ENCODE data around the gene TRIM44. TPM values are rescaled to one million over a fixed set of nuclear protein-coding genes. Genes with fewer than 3 reads are reported as not detected.
A peak's percentile ranks its signal among the peaks of the same experiment; 100 is the strongest.

TRIM44 gene
- total and polyA plus RNA-seq, 7 experiments from 2014 or later = 35.7 to 60.8 (median 58.6) TPM

- H3K27me3 Mint-ChIP-seq = no peaks in the 10 kb centered on the region
- no peak overlapping the region for H3K27ac Mint-ChIP-seq
- ATAC-seq (no peak), DNase-seq (peak in 3 of 9 donors; percentile 6 to 8 (median 6))
- Histone ChIP-seq H3K9me3 (ENCODE audit: control insufficient read depth in 2 of 3, low read length in 3 of 3) (no peaks in the 10 kb centered on the region), H3K27me3 (ENCODE audit: control insufficient read depth in 2 of 2, insufficient read depth in 2 of 2, low read length in 2 of 2) (no peaks in the 10 kb centered on the region), H3K4me3 (ENCODE audit: low read length) (no peak overlapping the region), H3K27ac (ENCODE audit: low read depth, low read length) (no peak overlapping the region), H3K4me1 (ENCODE audit: control insufficient read depth in 2 of 2, insufficient read depth in 2 of 2, low read length in 2 of 2) (peaks cover 7 to 12% of the 10 kb centered on the region in 2 donors), H3K36me3 (ENCODE audit: control insufficient read depth in 2 of 3, insufficient read depth in 3 of 3, low read length in 3 of 3) (no peaks in the 10 kb centered on the region)
- no peak overlapping the region for H3K4me3 Mint-ChIP-seq
- intact Hi-C loops (cut with micrococcal nuclease) = no loop called here
- ChIA-PET CTCF (interaction anchor here (0.7 kb wide), 1 partner anchor 18 kb away, joined by 3 read pairs; no protein-coding TSS in a partner anchor), POLR2A (no interaction called here)
- peaks cover 26 to 83% (median 79%) of the 10 kb centered on the region in 7 donors for H3K4me1 Mint-ChIP-seq
- no peaks in the 10 kb centered on the region for H3K9me3 Mint-ChIP-seq
- peaks cover 0 to 27% (median 8%) of the 10 kb centered on the region in 5 donors for H3K36me3 Mint-ChIP-seq
Measured at GRCh38 chr11:35785287-35786167, 123.0 kb downstream of the TRIM44 start.

GRCh38 chr11:35786188-35786587 is 123.6 kb downstream of the TRIM44 start:
- CTCF ChIA-PET = no interaction called here
- peak overlapping the region in 1 of 9 donors; percentile 53 for H3K27ac Mint-ChIP-seq
- H3K27me3 ChIP-seq (ENCODE audit: control insufficient read depth in 2 of 2, insufficient read depth in 2 of 2, low read length in 2 of 2) = no peaks in the 10 kb centered on the region
- no peak for ATAC-seq
- no peak overlapping the region for H3K27ac ChIP-seq (ENCODE audit: low read depth, low read length)
- no peak for DNase-seq
- H3K36me3 ChIP-seq (ENCODE audit: control insufficient read depth in 2 of 3, insufficient read depth in 3 of 3, low read length in 3 of 3) = no peaks in the 10 kb centered on the region
- POLR2A ChIA-PET = no interaction called here
- H3K27me3 Mint-ChIP-seq = no peaks in the 10 kb centered on the region
- H3K36me3 Mint-ChIP-seq = peaks cover 0 to 26% (median 9%) of the 10 kb centered on the region in 5 donors
- no peak overlapping the region for H3K4me3 ChIP-seq (ENCODE audit: low read length)
- no peaks in the 10 kb centered on the region for H3K9me3 ChIP-seq (ENCODE audit: control insufficient read depth in 2 of 3, low read length in 3 of 3)
- peaks cover 7 to 12% of the 10 kb centered on the region in 2 donors for H3K4me1 ChIP-seq (ENCODE audit: control insufficient read depth in 2 of 2, insufficient read depth in 2 of 2, low read length in 2 of 2)
- intact Hi-C loops (cut with micrococcal nuclease) = no loop called here
- H3K9me3 Mint-ChIP-seq = peaks cover 0 to 1% (median 0%) of the 10 kb centered on the region in 11 donors
- no peak overlapping the region for H3K4me3 Mint-ChIP-seq
- peaks cover 26 to 80% (median 75%) of the 10 kb centered on the region in 7 donors for H3K4me1 Mint-ChIP-seq

DNA sequence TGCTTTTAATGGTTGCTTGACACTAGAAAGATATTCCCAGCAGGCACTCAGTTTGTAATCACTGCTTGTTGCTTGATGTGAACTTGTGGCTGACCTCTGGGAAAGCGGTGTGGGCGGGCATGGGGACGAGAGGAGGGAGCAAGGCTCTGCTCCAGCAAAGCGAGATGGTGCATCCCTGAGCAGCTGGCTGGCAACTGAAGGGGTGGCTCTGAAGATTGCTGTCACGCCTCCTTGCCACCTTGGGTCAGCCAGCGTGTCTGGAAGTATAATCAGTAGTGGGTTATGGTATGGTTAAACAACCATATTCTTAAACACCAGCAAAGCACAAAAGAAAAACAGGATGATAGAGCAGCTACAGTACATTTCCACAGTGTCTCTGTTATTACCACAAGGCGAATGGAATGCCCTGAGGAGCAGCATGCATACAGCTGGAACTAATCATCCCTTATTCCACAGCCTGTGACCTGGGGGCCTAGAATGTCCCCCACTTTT is 124.5 kb downstream of the TRIM44 start:
- Mint-ChIP-seq H3K27me3 (no peaks in the 10 kb centered on the region), H3K27ac (peak overlapping the region in 2 of 9 donors; percentile 17 to 53), H3K36me3 (peaks cover 4 to 29% (median 9%) of the 10 kb centered on the region in 5 donors), H3K4me3 (no peak overlapping the region), H3K9me3 (peaks cover 0 to 1% (median 0%) of the 10 kb centered on the region in 11 donors), H3K4me1 (peaks cover 26 to 76% (median 67%) of the 10 kb centered on the region in 7 donors)
- Histone ChIP-seq H3K4me3 (ENCODE audit: low read length) (no peak overlapping the region), H3K4me1 (ENCODE audit: control insufficient read depth in 2 of 2, insufficient read depth in 2 of 2, low read length in 2 of 2) (peaks cover 7 to 12% of the 10 kb centered on the region in 2 donors), H3K27me3 (ENCODE audit: control insufficient read depth in 2 of 2, insufficient read depth in 2 of 2, low read length in 2 of 2) (no peaks in the 10 kb centered on the region), H3K9me3 (ENCODE audit: control insufficient read depth in 2 of 3, low read length in 3 of 3) (no peaks in the 10 kb centered on the region), H3K27ac (ENCODE audit: low read depth, low read length) (no peak overlapping the region), H3K36me3 (ENCODE audit: control insufficient read depth in 2 of 3, insufficient read depth in 3 of 3, low read length in 3 of 3) (no peaks in the 10 kb centered on the region)
- CTCF ChIA-PET = no interaction called here
- DNase-seq = no peak
- POLR2A ChIA-PET = no interaction called here
- intact Hi-C loops (cut with micrococcal nuclease) = no loop called here
- no peak for ATAC-seq

- CTCF ChIA-PET = no interaction called here
- Histone ChIP-seq H3K4me3 (ENCODE audit: low read length) (no peak overlapping the region), H3K4me1 (ENCODE audit: control insufficient read depth in 2 of 2, insufficient read depth in 2 of 2, low read length in 2 of 2) (peaks cover 7 to 12% of the 10 kb centered on the region in 2 donors), H3K36me3 (ENCODE audit: control insufficient read depth in 2 of 3, insufficient read depth in 3 of 3, low read length in 3 of 3) (no peaks in the 10 kb centered on the region), H3K9me3 (ENCODE audit: control insufficient read depth in 2 of 3, low read length in 3 of 3) (no peaks in the 10 kb centered on the region), H3K27ac (ENCODE audit: low read depth, low read length) (no peak overlapping the region), H3K27me3 (ENCODE audit: control insufficient read depth in 2 of 2, insufficient read depth in 2 of 2, low read length in 2 of 2) (no peaks in the 10 kb centered on the region)
- Mint-ChIP-seq H3K9me3 (peaks cover 0 to 1% (median 0%) of the 10 kb centered on the region in 11 donors), H3K36me3 (peaks cover 4 to 34% (median 9%) of the 10 kb centered on the region in 5 donors), H3K27ac (peak overlapping the region in 1 of 9 donors; percentile 32), H3K27me3 (no peaks in the 10 kb centered on the region), H3K4me1 (peaks cover 26 to 71% (median 61%) of the 10 kb centered on the region in 7 donors), H3K4me3 (no peak overlapping the region)
- no peak for ATAC-seq
- intact Hi-C loops (cut with micrococcal nuclease) = no loop called here
- no peak for DNase-seq
- POLR2A ChIA-PET = no interaction called here
Measured at GRCh38 chr11:35787626-35788025, 125.1 kb downstream of the TRIM44 start.

GRCh38 chr11:35791088-35791958 is 128.7 kb downstream of the TRIM44 start:
- Mint-ChIP-seq H3K27me3 (no peaks in the 10 kb centered on the region), H3K4me1 (peaks cover 6 to 57% (median 39%) of the 10 kb centered on the region in 7 donors), H3K36me3 (peaks cover 5 to 48% (median 23%) of the 10 kb centered on the region in 5 donors), H3K27ac (no peak overlapping the region), H3K9me3 (peaks cover 0 to 1% (median 0%) of the 10 kb centered on the region in 11 donors), H3K4me3 (no peak overlapping the region)
- CTCF ChIA-PET = no interaction called here
- Histone ChIP-seq H3K4me1 (ENCODE audit: control insufficient read depth in 2 of 2, insufficient read depth in 2 of 2, low read length in 2 of 2) (no peaks in the 10 kb centered on the region), H3K9me3 (ENCODE audit: control insufficient read depth in 2 of 3, low read length in 3 of 3) (no peaks in the 10 kb centered on the region), H3K27me3 (ENCODE audit: control insufficient read depth in 2 of 2, insufficient read depth in 2 of 2, low read length in 2 of 2) (no peaks in the 10 kb centered on the region), H3K4me3 (ENCODE audit: low read length) (no peak overlapping the region), H3K36me3 (ENCODE audit: control insufficient read depth in 2 of 3, insufficient read depth in 3 of 3, low read length in 3 of 3) (no peaks in the 10 kb centered on the region), H3K27ac (ENCODE audit: low read depth, low read length) (no peak overlapping the region)
- POLR2A ChIA-PET = no interaction called here
- intact Hi-C loops (cut with micrococcal nuclease) = no loop called here
- no peak for ATAC-seq
- DNase-seq = no peak

DNA sequence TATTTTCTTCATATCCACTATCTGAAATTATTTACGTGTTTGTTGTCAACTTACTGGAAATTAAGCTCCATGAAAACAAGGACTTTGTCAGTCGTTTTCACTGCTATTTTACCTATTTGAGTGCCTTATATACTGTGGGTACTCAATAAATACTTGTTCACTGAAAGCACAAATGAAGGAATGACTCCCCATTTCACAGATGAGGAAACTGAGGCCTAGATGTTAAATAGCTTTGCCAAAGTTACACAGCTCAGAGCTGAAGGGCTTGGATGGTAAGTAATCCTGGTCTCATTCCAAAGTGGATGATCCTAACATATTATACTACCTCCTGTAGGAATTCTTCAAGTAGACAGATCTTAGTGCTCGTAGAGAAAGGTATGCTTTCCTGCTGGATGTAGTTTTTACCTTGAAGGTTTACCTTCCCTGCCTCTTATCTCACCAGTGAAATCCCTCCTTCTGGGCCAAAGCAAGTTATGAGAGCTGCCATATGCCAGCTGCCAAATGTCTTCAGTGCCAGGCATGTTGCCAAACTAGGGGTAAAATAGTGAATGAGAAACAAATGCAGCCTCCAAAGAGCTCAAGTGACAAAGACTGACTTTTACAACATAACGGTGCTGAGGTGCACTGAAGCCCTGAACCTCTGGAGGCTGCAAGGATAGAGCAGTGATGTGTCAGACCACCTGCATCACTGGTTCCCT is 129.7 kb downstream of the TRIM44 start:
- Mint-ChIP-seq H3K27ac (no peak overlapping the region), H3K36me3 (peaks cover 3 to 49% (median 28%) of the 10 kb centered on the region in 5 donors), H3K27me3 (no peaks in the 10 kb centered on the region), H3K4me3 (no peak overlapping the region), H3K4me1 (peaks cover 0 to 55% (median 39%) of the 10 kb centered on the region in 7 donors), H3K9me3 (peaks cover 0 to 1% (median 0%) of the 10 kb centered on the region in 11 donors)
- H3K27ac ChIP-seq (ENCODE audit: low read depth, low read length) = no peak overlapping the region
- ATAC-seq (no peak), DNase-seq (no peak)
- CTCF ChIA-PET = interaction anchor here (0.7 kb wide), 1 partner anchor 8 kb away, joined by 3 read pairs; no protein-coding TSS in a partner anchor
- no peak overlapping the region for H3K4me3 ChIP-seq (ENCODE audit: low read length)
- no peaks in the 10 kb centered on the region for H3K36me3 ChIP-seq (ENCODE audit: control insufficient read depth in 2 of 3, insufficient read depth in 3 of 3, low read length in 3 of 3)
- no peaks in the 10 kb centered on the region for H3K27me3 ChIP-seq (ENCODE audit: control insufficient read depth in 2 of 2, insufficient read depth in 2 of 2, low read length in 2 of 2)
- H3K9me3 ChIP-seq (ENCODE audit: control insufficient read depth in 2 of 3, low read length in 3 of 3) = no peaks in the 10 kb centered on the region
- intact Hi-C loops (cut with micrococcal nuclease) = no loop called here
- H3K4me1 ChIP-seq (ENCODE audit: control insufficient read depth in 2 of 2, insufficient read depth in 2 of 2, low read length in 2 of 2) = no peaks in the 10 kb centered on the region
- POLR2A ChIA-PET = no interaction called here
